Common myeloid progenitor, CD34-positive (primary cell): ENCODE results near the gene SUN5. TPM values are rescaled to one million over a fixed set of nuclear protein-coding genes. Genes with fewer than 3 reads are reported as not detected.
"Not testable (repeated sequence)": the region's sequence is repeated elsewhere in the genome, so short reads cannot be mapped to it uniquely, and the experiment has no call there.

ENCODE experiments used
- CTCF ChIA-PET: fragments of 350-600 bp; sonication (Branson Sonifier 250); formaldehyde crosslinking; loops from one replicate; lab custom pipeline; 2021; ENCODE audit warnings: antibody characterized with exemption; lab: Charles Lee
- POLR2A ChIA-PET: fragments of 350-600 bp; sonication (Branson Sonifier 250); formaldehyde crosslinking; loops from one replicate; lab custom pipeline; 2021; ENCODE audit warnings: antibody characterized with exemption; lab: Charles Lee
- DNase-seq, 3 donors: peaks; one replicate each; pipeline versions ENCODE4 v3.0.0 to v3.0.0-alpha.2; 2013
- H3K27ac ChIP-seq, 2 experiments: 1 replicate in 1 of 2; 2 replicates in 1 of 2; pipeline ENCODE4 v1.7.0; 2013; ENCODE audit warnings: inconsistent platforms in 2 of 2, low read length in 2 of 2, mild to moderate bottlenecking in 2 of 2, low read depth in 1 of 2, moderate library complexity in 1 of 2; ENCODE audit not compliant: severe bottlenecking in 2 of 2, insufficient read depth in 1 of 2, poor library complexity in 1 of 2
- H3K27me3 ChIP-seq, 5 experiments: replicated peaks in 2 of 5; 1 replicate in 3 of 5; 2 replicates in 2 of 5; pipeline versions ENCODE4 v1.6.1 to v1.7.0; 2013; ENCODE audit warnings: low read length in 4 of 5, mild to moderate bottlenecking in 2 of 5, moderate library complexity in 2 of 5, inconsistent platforms in 1 of 5; ENCODE audit not compliant: insufficient read depth in 5 of 5, control insufficient read depth in 4 of 5
- H3K36me3 ChIP-seq, 4 experiments: 1 replicate in 2 of 4; 2 replicates in 2 of 4; pipeline versions ENCODE4 v1.6.1 to v1.7.0; 2013; ENCODE audit warnings: low read length in 3 of 4, control low read depth in 1 of 4, mild to moderate bottlenecking in 1 of 4; ENCODE audit not compliant: control insufficient read depth in 4 of 4, insufficient read depth in 4 of 4
- H3K4me1 ChIP-seq, 4 experiments: 1 replicate in 3 of 4; 2 replicates in 1 of 4; pipeline versions ENCODE4 v1.6.1 to v1.7.1; 2013; ENCODE audit warnings: low read length in 3 of 4, mild to moderate bottlenecking in 3 of 4, control low read depth in 1 of 4, inconsistent platforms in 1 of 4, moderate library complexity in 1 of 4; ENCODE audit not compliant: control insufficient read depth in 4 of 4, insufficient read depth in 4 of 4; ENCODE audit errors: control extremely low read depth in 1 of 4
- H3K4me3 ChIP-seq, 7 experiments: 1 replicate in 4 of 7; 2 replicates in 3 of 7; pipeline versions ENCODE4 v1.5.1 to v1.7.0; 2013; ENCODE audit warnings: mild to moderate bottlenecking in 7 of 7, low read length in 6 of 7, moderate library complexity in 6 of 7, inconsistent platforms in 2 of 7, low read depth in 2 of 7, control low read depth in 1 of 7; ENCODE audit not compliant: insufficient read depth in 4 of 7, control insufficient read depth in 1 of 7; ENCODE audit errors: extremely low read depth in 1 of 7
- H3K9me3 ChIP-seq, 5 experiments: 1 replicate in 4 of 5; 2 replicates in 1 of 5; pipeline versions ENCODE4 v1.6.1 to v1.7.1; 2013; ENCODE audit warnings: low read length in 4 of 5, mild to moderate bottlenecking in 2 of 5, inconsistent platforms in 1 of 5, low read depth in 1 of 5, moderate library complexity in 1 of 5; ENCODE audit not compliant: control insufficient read depth in 4 of 5, insufficient read depth in 2 of 5; ENCODE audit errors: control extremely low read depth in 1 of 5
- WGBS: methylation state at CpG from one replicate; pipeline ENCODE4 v1.1.5; 2013; ENCODE audit not compliant: insufficient coverage; 5-methylcytosine and 5-hydroxymethylcytosine counted together
- polyA plus RNA-seq: library from polyadenylated mRNA; unstranded; fragments of 120-200 nt; gene quantifications from one replicate; pipeline ENCODE4 v1.2.1, GENCODE V29; 2013

Gene SUN5
- polyA plus RNA-seq: not detected

- WGBS: 100% methylated on average over 3 of the region's 6 CpGs
- ChIA-PET CTCF (interaction anchor here (1.1 to 1.5 kb wide), 4 partner anchors 9 to 107 kb away, joined by 3 to 7 read pairs (median 6); no protein-coding TSS in a partner anchor), POLR2A (no interaction called here)
- Histone ChIP-seq H3K36me3 (no peaks in the 10 kb centered on the region), H3K4me3 (no peak within 1 kb of the TSS), H3K9me3 (peaks cover 0 to 4% (median 3%) of the 10 kb centered on the region in 5 experiments), H3K27ac (no peak within 1 kb of the TSS), H3K27me3 (no peaks in the 10 kb centered on the region), H3K4me1 (peaks cover 0 to 9% (median 8%) of the 10 kb centered on the region in 4 experiments)
- no peak for DNase-seq
These were observed at the start of gene SUN5 for GRCh38 chr20:33004141-33004751. TSS of gene SUN5 (minus strand) at chr20:33004433. CDS start at chr20:33004340, 93 bp downstream.

- Histone ChIP-seq H3K4me1 (no peaks in the 10 kb centered on the region), H3K27me3 (no peaks in the 10 kb centered on the region), H3K27ac (no peak within 1 kb of the TSS), H3K36me3 (no peaks in the 10 kb centered on the region), H3K9me3 (no peaks in the 10 kb centered on the region), H3K4me3 (no peak within 1 kb of the TSS)
- no peak for DNase-seq
- POLR2A ChIA-PET: no interaction called here
- CTCF ChIA-PET: no interaction called here
- WGBS: 95% methylated on average over 20 of the region's 25 CpGs
These were observed 49.3 kb upstream of the SUN5 start, which contains the start of gene BPIFB3 for GRCh38 chr20:33053291-33054106. TSS of gene BPIFB3 (plus strand) at chr20:33053903. CDS start at chr20:33055436, 1,533 bp downstream.

GRCh38 chr20:33051333-33051732 lies 47.1 kb upstream of the SUN5 start:
- Histone ChIP-seq H3K4me1 (no peaks in the 10 kb centered on the region), H3K9me3 (peaks cover 0 to 5% (median 3%) of the 10 kb centered on the region in 5 experiments), H3K27ac (no peak overlapping the region), H3K4me3 (no peak overlapping the region), H3K36me3 (no peaks in the 10 kb centered on the region), H3K27me3 (no peaks in the 10 kb centered on the region)
- ChIA-PET CTCF (no interaction called here), POLR2A (no interaction called here)
- DNase-seq: no peak
- 88% methylated on average over 4 of the region's 4 CpGs for WGBS

- no peak for DNase-seq
- POLR2A ChIA-PET: no interaction called here
- Histone ChIP-seq H3K36me3 (no peaks in the 10 kb centered on the region), H3K4me3 (no peak overlapping the region), H3K4me1 (no peaks in the 10 kb centered on the region), H3K27me3 (no peaks in the 10 kb centered on the region), H3K9me3 (peaks cover 0 to 17% (median 9%) of the 10 kb centered on the region in 5 experiments), H3K27ac (no peak overlapping the region)
- no CpG with 5 or more reads among the region's 3 CpGs for WGBS
- CTCF ChIA-PET: interaction anchor here (1.2 kb wide), 1 partner anchor 12 kb away, joined by 3 read pairs; no protein-coding TSS in a partner anchor
These were observed 42.2 kb upstream of the SUN5 start for GRCh38 chr20:33046412-33046811.

GRCh38 chr20:33045129-33045721 lies 41.0 kb upstream of the SUN5 start:
- POLR2A ChIA-PET, H3K4me3 ChIP-seq, H3K4me1 ChIP-seq, H3K27me3 ChIP-seq, H3K27ac ChIP-seq, H3K36me3 ChIP-seq: not testable (repeated sequence)
- H3K9me3 ChIP-seq: peaks cover 0 to 17% (median 9%) of the 10 kb centered on the region in 5 experiments
- peak in 1 of 3 donors; percentile 6 for DNase-seq
- 93% methylated on average over 11 of the region's 15 CpGs for WGBS
- CTCF ChIA-PET: interaction anchor here (1.2 kb wide), 1 partner anchor 13 kb away, joined by 3 read pairs; no protein-coding TSS in a partner anchor

- WGBS: no CpG with 5 or more reads among the region's 1 CpG
- Histone ChIP-seq H3K4me3 (no peak overlapping the region), H3K27ac (no peak overlapping the region), H3K4me1 (no peaks in the 10 kb centered on the region), H3K27me3 (no peaks in the 10 kb centered on the region), H3K36me3 (no peaks in the 10 kb centered on the region), H3K9me3 (peaks cover 0 to 17% (median 9%) of the 10 kb centered on the region in 5 experiments)
- CTCF ChIA-PET: interaction anchor here (1.1 kb wide), 1 partner anchor 33 kb away, joined by 3 read pairs; no protein-coding TSS in a partner anchor
- no peak for DNase-seq
- POLR2A ChIA-PET: no interaction called here
These were observed 39.5 kb upstream of the SUN5 start for GRCh38 chr20:33043731-33044181.
